Measurements from ENCODE around the gene UROS.

UROS gene

GRCh38 chr10:125822878-125823662, at the start of gene UROS, which contains the start of gene BCCIP:
UROS (minus strand) TSS chr10:125823258; CDS start chr10:125816499, 6,759 bp downstream.
BCCIP (plus strand) TSS chr10:125823546; CDS start chr10:125823558, 12 bp downstream.
- peak; percentile 91 for DNase-seq (ENCODE audit: low spot score)

- no peak for DNase-seq (ENCODE audit: low spot score)
Measured at GRCh38 chr10:125871338-125871737, 48.3 kb upstream of the UROS start.

GRCh38 chr10:125868372-125868975, 45.4 kb upstream of the UROS start:
- peak; percentile 29 for DNase-seq (ENCODE audit: low spot score)

GRCh38 chr10:125866421-125867029, 43.5 kb upstream of the UROS start:
- no peak for DNase-seq (ENCODE audit: low spot score)

GRCh38 chr10:125865120-125865519, 42.1 kb upstream of the UROS start:
- no peak for DNase-seq (ENCODE audit: low spot score)

- DNase-seq (ENCODE audit: low spot score) = no peak
Measured at GRCh38 chr10:125859128-125859817, 36.2 kb upstream of the UROS start.

GRCh38 chr10:125857185-125857760, 34.2 kb upstream of the UROS start:
- DNase-seq (ENCODE audit: low spot score) = no peak

- no peak for DNase-seq (ENCODE audit: low spot score)
Measured at GRCh38 chr10:125852487-125852886, 29.4 kb upstream of the UROS start.

- DNase-seq (ENCODE audit: low spot score) = no peak
Measured at GRCh38 chr10:125850766-125851731, 28.0 kb upstream of the UROS start.

- DNase-seq (ENCODE audit: low spot score) = no peak
Measured at GRCh38 chr10:125849448-125849847, 26.4 kb upstream of the UROS start.

GRCh38 chr10:125848857-125849256, 25.8 kb upstream of the UROS start:
- no peak for DNase-seq (ENCODE audit: low spot score)

GRCh38 chr10:125848371-125848770, 25.3 kb upstream of the UROS start:
- DNase-seq (ENCODE audit: low spot score) = no peak

GRCh38 chr10:125846894-125847293, 23.8 kb upstream of the UROS start:
- no peak for DNase-seq (ENCODE audit: low spot score)

- DNase-seq (ENCODE audit: low spot score) = no peak
Measured at GRCh38 chr10:125845617-125846016, 22.6 kb upstream of the UROS start.

GRCh38 chr10:125844751-125845221, 21.7 kb upstream of the UROS start:
- DNase-seq (ENCODE audit: low spot score) = no peak

GRCh38 chr10:125843603-125844329, 20.7 kb upstream of the UROS start:
- no peak for DNase-seq (ENCODE audit: low spot score)

- no peak for DNase-seq (ENCODE audit: low spot score)
Measured at GRCh38 chr10:125840955-125841354, 17.9 kb upstream of the UROS start.

GRCh38 chr10:125840406-125840805, 17.3 kb upstream of the UROS start:
- no peak for DNase-seq (ENCODE audit: low spot score)

GRCh38 chr10:125838802-125839575, 15.9 kb upstream of the UROS start:
- DNase-seq (ENCODE audit: low spot score) = no peak
